ENCODE results near the gene HMHB1.
"Not testable (repeated sequence)": the region's sequence is repeated elsewhere in the genome, so short reads cannot be mapped to it uniquely, and the experiment has no call there.

Gene HMHB1

DNA sequence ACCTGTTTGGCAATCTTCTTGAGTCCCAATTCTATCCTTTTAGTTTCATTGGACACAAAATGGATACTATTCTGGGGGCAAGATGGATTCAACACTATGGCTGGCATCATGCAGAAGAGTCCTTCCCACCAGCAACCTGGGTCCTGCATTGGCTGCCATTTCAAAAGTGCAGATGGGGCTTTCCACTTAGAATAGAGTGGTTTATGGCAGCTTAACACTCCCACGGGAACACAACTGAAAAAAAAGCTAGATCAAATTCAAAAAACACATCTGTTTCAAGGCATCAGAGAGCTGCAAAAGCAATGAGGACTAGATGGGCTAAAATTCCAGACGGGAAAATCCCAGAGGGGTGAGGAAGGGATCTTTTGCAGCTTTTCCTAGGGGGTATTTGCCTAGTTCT, 11.2 kb upstream of the HMHB1 start:
- DNase-seq (ENCODE audit: extremely low spot score, insufficient read length, low read depth) (no peak), FAIRE-seq (no peak)

DNA sequence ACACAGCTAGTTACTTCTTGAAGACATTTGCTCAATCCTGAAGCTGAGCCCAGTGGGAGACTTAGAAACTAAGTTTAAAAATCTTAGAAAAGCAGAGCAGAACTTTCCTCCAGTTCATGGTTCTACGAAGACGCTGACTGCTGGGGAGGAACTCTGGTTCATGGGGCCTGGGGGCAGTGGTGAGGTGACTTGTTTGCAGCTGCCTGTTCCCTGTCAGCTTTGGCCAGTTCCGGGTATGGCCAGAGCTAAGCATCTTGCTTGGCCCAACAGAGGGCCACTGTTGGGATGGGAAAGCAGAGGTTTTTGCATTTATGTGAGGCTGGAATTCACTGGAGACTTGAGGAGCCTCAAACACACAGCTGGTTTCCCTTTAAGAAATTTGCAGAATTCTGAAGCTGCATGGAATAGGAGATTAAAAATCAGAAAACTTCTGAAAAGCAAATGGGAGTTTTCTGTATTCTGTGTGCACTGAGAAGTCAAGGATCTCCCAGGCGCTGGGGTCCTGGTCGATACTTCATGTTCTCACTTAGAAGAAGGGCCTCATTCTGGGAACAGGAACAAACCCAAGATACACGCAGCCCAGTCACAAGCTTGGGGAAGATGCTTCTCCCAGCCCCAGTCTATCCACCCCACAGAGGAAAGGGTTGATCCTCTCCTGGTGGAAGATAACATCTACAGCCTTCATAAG, 10.6 kb upstream of the HMHB1 start:
- FAIRE-seq, result no peak

DNA sequence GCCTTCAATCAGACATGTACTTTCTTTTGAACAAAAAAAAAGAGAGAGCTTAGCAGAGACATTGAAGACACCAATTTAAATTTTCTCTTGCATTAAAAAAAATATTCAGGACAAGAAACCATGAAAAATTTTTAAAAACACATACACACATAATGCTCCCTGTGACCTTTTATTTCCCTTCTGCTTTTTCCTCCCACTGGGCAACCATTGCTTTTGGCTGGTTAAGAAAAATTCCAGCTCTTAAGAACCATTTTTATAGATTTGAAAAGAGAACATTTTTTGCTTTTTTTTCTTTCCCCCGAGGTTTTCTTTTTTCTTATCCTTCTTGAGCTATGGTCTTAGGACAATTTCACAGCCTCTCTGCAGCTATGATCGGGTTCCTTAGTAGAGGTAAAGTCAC, 6.1 kb upstream of the HMHB1 start:
- FAIRE-seq (peak; percentile 18), DNase-seq (ENCODE audit: extremely low spot score, insufficient read length, low read depth) (no peak)

More for the DNA sequence above, 10.6 kb upstream of the HMHB1 start:
- DNase-seq (ENCODE audit: extremely low spot score, insufficient read length, low read depth), result no peak

DNA sequence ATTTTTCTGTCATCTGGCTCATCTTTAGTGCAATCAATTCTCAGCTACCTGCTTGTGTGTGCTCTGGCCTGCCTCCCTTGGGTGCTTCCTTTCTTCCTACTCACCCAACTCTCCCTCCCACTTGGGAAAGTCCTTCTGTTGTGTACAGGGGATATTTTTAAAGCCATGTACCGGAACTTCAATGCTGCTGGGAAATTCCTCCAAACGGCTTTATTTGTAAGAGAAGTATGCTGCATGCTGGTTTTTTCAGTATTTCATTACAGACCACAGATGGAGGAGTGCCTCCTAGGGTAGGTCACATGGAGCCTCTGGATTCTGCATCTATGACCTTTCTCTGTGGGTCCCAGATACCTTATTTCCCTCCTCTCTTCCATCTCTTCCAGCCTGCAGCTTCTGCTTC, 5.4 kb upstream of the HMHB1 start:
- DNase-seq (ENCODE audit: extremely low spot score, insufficient read length, low read depth), result no peak
- peak; percentile 83 for FAIRE-seq

DNA sequence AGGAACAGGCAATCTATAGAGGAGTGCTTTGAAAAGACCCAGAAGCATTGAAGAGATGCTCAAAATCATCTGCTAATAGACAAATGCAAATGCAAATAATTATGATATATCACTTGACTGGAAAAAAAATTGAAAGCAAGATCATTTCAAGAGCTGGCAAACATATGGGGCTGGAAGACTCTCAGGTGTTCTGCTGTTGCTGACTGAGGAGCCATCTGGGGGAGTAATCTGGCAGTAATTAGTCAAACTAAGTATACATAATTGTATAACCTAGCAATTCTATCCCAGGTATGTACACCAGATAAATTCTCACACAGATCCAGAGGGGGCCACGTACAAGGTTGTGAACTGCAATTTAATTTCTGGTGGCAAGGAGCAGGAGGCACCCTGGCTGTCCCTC, 4.6 kb upstream of the HMHB1 start:
- no peak for FAIRE-seq
- DNase-seq (ENCODE audit: extremely low spot score, insufficient read length, low read depth), result no peak

DNA sequence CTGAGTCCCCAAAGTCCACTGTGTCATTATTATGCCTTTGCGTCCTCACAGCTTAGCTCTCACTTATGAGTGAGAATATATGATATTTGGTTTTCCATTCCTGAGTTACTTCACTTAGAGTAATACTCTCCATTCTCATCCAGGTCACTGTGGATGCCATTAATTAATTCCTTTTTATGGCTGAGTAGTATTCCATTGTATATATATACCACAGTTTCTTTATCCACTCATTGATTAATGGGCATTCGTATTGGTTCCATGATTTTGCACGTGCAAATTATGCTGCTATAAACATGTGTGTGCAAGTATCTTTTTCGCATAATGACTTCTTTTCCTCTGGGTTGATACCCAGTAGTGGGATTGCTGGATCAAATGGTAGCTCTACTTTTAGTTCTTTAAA, 4.4 kb downstream of the HMHB1 start:
- FAIRE-seq; DNase-seq (ENCODE audit: extremely low spot score, insufficient read length, low read depth): not testable (repeated sequence)

DNA sequence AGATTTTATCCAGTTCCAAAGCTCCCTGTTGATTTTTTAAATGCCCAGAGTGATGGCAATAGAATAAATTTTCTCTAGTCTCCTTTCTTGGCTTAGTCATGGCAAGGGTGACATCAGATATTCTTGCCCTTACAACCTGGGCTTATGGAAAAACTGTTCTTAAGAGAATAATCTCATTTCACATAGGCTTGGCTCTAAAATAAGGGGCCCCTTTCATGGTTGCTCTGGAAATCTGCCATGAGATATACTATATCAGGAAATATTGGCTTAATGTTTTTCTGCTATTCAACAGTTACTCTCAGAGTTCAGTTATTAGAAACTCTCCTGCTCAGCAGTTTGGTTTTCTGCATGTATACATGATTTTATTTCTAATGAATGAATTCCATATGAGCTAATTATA, 7.8 kb downstream of the HMHB1 start:
- no peak for DNase-seq (ENCODE audit: extremely low spot score, insufficient read length, low read depth)
- no peak for FAIRE-seq

DNA sequence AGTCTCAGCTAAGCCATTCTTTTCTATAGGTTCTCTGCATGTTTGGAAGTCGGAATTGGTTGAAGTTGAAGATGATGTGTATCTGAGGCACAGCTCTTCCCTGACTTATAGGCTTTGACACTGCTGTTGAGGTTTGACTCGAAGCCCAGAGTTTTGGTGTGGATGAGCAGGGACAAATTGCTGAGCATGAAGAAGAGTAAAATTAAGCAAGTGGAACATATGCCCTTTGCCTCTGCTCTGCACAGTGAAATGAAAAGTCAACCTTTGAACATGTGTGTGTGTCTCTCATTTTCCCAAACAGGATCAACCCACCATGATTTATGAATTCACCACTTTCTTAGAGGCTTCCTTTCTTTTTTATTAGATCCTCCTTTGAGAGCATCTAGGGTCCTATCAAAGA, 8.5 kb downstream of the HMHB1 start:
- FAIRE-seq (no peak), DNase-seq (ENCODE audit: extremely low spot score, insufficient read length, low read depth) (no peak)

DNA sequence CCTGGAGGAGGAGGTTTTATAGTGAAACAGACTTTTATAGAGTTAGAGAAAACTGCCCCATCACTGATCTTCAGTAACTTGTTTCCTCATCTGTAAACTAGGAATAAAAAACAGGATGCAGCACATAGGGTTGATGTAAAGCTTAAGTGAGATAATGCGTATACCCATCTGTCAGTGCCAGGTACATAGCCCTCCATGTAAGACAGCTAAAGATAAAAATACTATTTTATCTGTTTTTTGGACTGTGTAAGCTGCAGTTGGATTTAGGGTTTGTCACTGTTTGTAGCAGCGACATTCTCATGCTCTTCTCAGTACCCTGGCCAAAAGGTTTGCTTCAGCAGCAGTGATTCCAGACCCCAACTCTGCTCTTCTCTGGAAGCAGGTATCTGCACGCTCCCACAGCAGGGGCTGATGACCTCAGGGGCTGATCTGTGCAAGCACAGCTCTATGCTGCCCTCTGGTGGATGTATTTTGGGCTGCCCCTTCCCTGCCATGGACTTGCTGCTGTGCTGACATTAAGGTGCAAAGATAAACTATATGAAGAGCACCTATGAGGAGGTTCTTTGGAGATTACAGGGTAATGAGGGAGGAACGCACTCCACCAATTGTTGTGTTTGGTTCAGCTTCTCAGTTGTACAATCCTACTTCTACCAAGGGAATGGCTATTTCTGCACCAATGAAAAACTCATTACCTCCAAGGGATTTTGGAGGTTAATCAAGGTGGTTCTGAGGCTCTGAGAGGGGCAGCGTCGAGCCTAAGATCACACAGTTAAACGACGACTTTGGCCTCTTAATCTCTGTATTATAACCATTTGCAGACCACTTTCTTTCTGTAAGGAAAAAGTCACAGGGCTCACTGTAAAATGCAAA, 13.1 kb downstream of the HMHB1 start:
- peak; percentile 95 for FAIRE-seq
- DNase-seq (ENCODE audit: extremely low spot score, insufficient read length, low read depth), result peak; percentile 35

DNA sequence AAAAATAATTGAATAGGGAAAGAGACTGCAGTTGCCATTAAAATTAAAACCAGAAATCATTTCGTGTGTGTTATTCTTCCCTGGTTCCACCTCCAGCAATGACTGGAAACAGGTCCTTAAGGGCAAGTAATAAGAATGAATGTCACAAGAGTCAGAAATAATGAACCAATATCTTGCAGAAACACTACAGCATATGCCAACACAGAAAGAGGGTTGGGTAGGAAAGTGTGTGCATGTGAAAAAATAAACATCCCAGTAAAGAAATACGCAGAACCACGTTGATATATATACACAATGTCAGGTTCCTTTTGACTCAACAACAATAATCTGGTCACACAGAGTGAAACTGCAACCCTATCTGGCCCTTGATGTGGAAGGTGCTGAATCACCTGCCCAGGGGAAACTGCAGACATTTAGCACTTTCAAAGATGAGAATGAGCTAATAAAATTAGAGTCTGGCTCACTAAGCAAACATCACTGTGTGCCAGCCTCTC, 15.0 kb downstream of the HMHB1 start:
- FAIRE-seq (peak; percentile 87), DNase-seq (ENCODE audit: extremely low spot score, insufficient read length, low read depth) (no peak)

DNA sequence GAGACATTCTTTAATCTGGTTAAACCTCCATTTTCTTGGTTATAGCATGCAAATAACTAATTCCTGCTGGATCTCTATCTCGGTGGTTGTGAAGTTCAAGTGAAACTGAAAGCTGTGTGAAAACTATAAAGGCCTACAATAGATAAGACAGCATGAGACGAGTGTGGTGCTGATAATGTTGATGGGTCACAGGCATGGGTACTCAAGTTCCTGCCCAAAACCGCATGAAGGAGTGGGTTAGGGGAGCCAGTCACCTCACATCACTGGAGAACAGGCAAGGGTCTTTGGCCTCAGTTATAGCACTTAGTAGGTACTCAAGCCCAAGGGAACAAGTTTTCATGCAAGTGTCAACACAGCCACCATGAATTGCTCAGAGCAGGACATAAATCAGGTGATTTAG, 16.7 kb downstream of the HMHB1 start:
- DNase-seq (ENCODE audit: extremely low spot score, insufficient read length, low read depth) (no peak), FAIRE-seq (peak; percentile 66)

DNA sequence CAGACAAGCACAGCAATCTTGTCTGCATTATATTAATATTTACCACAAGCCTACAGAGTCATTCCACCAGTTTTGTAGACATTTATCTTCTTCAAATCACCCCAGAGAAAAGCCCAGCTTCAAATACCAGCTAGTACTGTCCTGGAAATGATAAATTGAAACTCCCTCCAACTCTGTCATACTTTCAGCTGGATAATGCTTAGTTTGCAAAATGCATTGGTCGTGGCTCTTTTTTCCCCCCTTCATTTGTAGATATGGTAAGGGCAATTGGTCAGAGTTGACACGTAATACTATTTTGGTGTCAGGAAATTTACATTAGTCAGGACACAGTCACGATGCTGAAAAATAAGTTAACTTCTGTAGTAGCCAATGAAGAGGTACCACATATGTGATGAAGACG, 21.2 kb downstream of the HMHB1 start:
- FAIRE-seq (no peak), DNase-seq (ENCODE audit: extremely low spot score, insufficient read length, low read depth) (no peak)

DNA sequence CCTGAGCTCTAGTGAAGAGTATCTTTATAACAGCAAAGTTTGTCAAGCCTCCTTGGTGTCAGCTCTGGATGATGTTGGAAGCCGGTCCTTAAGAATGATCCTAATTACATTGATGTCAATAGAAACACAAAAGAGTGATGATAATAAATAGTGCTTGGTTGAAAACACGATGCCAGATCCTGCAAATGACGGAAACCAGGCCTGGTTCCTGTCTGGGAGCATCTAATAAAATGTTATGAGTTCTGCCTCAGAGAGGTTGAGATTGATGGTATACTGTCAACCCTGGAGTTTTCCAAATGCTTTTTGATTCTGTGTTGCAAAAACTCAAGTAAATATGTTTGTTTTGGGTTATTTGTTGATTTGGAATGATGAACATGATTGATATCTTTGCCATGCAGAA, 23.3 kb downstream of the HMHB1 start:
- DNase-seq (ENCODE audit: extremely low spot score, insufficient read length, low read depth) (no peak), FAIRE-seq (no peak)

DNA sequence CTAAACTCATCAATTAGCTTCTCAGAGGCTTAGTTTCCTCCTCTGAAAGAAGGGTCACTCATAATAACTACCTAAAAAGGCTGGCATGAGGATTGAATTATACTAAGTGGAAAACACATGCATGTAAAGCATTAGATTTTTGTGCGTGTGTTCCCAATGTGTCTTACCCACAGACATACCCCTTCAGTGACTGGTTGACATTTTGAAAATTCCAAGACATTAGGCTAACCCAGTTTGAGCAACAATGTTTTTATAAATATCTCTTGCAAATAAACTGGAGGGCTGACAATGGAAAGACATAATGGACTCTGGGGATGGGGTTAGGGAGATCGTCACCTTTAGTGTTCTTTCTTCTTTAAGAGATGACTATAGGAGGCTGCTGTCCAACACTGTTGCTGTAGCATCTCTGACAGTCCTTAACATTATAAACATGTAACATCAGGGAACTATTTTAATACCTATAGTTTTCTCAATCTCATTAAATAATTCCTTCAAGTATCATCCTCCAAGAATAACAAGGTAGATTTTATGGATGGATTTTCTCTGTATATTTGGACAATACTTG, 24.3 kb downstream of the HMHB1 start:
- FAIRE-seq (no peak), DNase-seq (ENCODE audit: extremely low spot score, insufficient read length, low read depth) (no peak)

DNA sequence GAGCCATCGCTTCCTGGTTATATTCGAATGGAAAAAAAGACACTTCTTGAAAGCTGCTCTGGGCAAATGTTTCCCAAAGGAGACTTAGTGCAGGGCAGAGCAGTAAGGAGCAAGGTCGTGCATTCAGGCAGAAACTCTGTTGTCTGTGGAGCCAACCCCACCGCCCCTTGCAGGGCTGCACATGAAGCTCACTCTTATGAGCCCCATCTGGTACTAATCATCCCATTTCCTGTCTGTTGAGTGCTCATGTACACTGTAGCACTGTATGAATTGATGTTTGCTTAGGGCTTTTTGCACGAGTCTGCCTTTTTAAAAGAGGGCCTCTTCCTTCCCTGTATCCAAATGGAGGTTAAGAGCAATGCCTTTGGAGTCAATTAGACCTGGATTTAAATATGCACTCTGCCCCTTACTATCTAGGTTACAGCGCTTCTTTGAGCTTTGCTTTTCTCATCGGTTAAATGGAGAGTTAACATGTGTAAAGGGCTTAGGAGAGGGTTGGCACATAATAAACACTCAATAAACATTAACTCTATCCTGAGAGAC, 25.4 kb downstream of the HMHB1 start:
- DNase-seq (ENCODE audit: extremely low spot score, insufficient read length, low read depth) (no peak), FAIRE-seq (no peak)

DNA sequence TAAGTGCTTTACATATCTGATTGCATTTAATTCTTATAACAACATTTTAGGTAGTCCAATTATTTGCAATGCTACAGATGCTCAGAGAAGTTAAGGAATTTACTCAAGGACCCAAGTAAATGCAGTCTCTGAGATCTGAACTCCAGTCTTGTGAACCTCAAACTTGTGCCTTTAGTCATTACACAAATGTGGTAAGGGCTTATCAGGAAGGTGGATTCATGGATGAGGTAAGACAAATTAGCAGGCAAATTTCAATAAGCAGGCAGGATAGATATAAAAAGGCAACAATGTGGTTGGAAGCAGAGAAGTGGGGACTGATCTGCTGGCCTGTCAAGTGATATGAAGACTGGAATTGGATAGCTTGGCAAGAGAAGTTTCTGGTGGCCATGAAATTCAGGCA, 29.5 kb downstream of the HMHB1 start:
- no peak for FAIRE-seq

DNA sequence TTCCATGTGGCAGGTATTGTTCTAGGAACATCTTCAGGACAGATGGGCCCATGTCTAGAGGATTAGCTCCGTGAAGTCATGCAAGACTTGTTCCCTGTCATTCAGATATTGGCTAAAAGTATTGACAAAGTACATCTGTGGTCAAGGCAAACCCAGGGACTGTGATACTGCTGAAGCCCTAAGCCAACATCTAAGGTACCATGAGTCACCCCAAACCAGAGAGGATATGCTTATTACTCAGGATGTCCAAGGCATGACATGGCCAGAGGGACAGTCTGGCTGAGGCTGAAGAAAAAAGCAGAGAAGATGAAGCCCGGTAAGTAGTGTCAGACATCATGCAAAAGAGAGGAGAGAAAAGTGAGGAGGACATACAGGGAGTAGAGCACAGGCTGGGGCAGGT, 31.0 kb downstream of the HMHB1 start:
- FAIRE-seq (no peak), DNase-seq (ENCODE audit: extremely low spot score, insufficient read length, low read depth) (no peak)

More for the DNA sequence above, 29.5 kb downstream of the HMHB1 start:
- no peak for DNase-seq (ENCODE audit: extremely low spot score, insufficient read length, low read depth)

DNA sequence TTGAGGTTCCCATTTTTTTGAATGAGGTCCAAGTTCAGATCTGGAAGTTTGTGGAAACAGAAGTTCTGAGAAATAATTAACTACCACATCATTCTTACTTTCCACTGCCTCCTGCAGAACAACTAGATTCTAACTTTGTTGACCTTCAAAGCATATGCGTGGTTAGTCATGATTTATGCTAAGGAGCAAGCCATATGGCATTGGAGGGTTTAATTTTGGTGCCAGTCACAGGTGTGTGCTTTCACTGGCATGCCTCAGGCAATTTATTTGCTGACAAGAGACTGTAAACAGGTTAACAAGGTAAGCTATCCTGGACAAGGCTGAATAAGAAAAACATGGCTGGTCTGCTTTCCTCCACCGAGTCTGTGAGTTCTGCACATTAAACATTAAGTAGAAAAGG, 31.5 kb downstream of the HMHB1 start:
- DNase-seq (ENCODE audit: extremely low spot score, insufficient read length, low read depth) (no peak), FAIRE-seq (no peak)

DNA sequence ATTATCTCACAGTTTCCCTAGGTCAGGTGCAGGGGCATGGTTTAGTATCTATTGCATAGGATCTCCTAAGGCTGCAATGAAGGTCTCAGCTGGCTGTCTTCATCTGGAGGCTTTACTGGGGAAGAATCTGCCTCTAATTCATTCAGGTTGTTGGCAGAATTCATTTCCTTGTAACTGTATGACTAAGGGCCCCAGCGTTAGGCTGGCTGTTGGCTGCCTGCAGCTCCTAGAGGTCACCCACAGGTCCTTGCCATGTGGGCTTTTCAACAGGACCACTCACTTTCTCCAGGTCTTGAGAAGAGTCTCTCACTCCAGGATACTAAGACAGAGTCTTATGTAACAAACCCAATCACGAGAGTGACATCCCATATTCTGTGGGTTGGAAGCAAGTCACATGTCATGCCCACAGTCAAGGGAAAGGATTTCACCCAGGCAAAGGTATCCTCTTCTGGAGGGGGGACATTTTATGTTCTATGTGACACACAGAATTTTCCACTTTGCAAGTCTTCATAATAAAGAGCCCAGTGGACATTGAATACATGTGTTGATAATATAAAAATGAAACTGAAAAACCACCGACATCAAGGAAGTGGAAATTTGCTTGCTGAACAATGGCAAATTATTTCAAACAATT, 38.2 kb downstream of the HMHB1 start:
- FAIRE-seq (no peak), DNase-seq (ENCODE audit: extremely low spot score, insufficient read length, low read depth) (no peak)

DNA sequence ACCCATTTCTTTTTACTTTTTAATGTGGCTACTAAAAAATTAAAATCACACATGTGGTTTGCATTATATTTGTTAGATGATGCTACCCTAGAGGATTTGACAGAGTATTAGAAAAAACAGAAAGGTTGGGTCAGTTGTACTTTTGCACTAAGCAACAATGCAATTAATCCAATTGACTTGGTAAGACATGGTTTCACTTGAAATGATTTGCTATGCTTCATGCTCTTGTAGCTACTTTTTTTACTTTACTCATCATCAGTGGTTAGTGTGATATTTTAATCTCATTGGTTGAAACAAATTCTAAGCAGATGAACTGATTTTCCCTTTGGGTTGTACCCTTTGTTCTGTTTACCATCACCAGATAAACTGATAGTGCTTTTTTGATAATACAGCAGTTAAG, 39.4 kb downstream of the HMHB1 start:
- no peak for FAIRE-seq
- no peak for DNase-seq (ENCODE audit: extremely low spot score, insufficient read length, low read depth)

Data from GM18507 (cell line).